Muscle of arm (tissue), 14 donors: ENCODE measurements around the gene PRKCZ. TPM values are rescaled to one million over a fixed set of nuclear protein-coding genes. Genes with fewer than 3 reads are reported as not detected.

Source experiments
- DNase-seq: peaks from one replicate; pipeline ENCODE4 v3.0.0-alpha.2; 2013
- long read RNA-seq, 11 donors: transcript quantifications; one replicate each; lab custom pipeline, GENCODE V29; 2026
- polyA plus RNA-seq, 12 donors: library from polyadenylated mRNA; unstranded; fragments of 120-200 nt; gene quantifications; one replicate each; pipeline ENCODE4 v1.2.1, GENCODE V29; 2013; ENCODE audit not compliant: insufficient read length in 12 of 12

PRKCZ gene
- 10 to 100 TPM in 1 of 12 donors, 1 to 10 TPM in 10, not detected in 1; 4.2 to 15.0 (median 6.3) TPM for polyA plus RNA-seq
- long read RNA-seq, donor 1, transcript PRKCZ-201 (18 exons, 2,326 nt), result major isoform, 10 of 22 reads
- long read RNA-seq, donor 1, partial matches to known transcripts, result 9 of 22 reads
- long read RNA-seq, donor 1, other reads (novel, unspliced or antisense), result 0 of 22 reads
- long read RNA-seq, donor 2, result 0 reads
- long read RNA-seq, donor 3, result 0 reads
- long read RNA-seq, donor 4, result 0 reads
- long read RNA-seq, donor 5, partial matches to known transcripts, result 91 of 111 reads
- long read RNA-seq, donor 5, other reads (novel, unspliced or antisense), result 20 of 111 reads
- long read RNA-seq, donor 6, partial matches to known transcripts, result 6 of 31 reads
- long read RNA-seq, donor 6, other reads (novel, unspliced or antisense), result 25 of 31 reads
- long read RNA-seq, donor 7, partial matches to known transcripts, result 8 of 19 reads
- long read RNA-seq, donor 7, other reads (novel, unspliced or antisense), result 10 of 19 reads
- long read RNA-seq, donor 8, partial matches to known transcripts, result 13 of 65 reads
- long read RNA-seq, donor 8, other reads (novel, unspliced or antisense), result 52 of 65 reads
- long read RNA-seq, donor 9, partial matches to known transcripts, result 0 of 2 reads
- long read RNA-seq, donor 9, other reads (novel, unspliced or antisense), result 0 of 2 reads
- long read RNA-seq, donor 10, result 0 reads
- long read RNA-seq, donor 11, partial matches to known transcripts, result 28 of 65 reads
- long read RNA-seq, donor 11, other reads (novel, unspliced or antisense), result 35 of 65 reads

DNA sequence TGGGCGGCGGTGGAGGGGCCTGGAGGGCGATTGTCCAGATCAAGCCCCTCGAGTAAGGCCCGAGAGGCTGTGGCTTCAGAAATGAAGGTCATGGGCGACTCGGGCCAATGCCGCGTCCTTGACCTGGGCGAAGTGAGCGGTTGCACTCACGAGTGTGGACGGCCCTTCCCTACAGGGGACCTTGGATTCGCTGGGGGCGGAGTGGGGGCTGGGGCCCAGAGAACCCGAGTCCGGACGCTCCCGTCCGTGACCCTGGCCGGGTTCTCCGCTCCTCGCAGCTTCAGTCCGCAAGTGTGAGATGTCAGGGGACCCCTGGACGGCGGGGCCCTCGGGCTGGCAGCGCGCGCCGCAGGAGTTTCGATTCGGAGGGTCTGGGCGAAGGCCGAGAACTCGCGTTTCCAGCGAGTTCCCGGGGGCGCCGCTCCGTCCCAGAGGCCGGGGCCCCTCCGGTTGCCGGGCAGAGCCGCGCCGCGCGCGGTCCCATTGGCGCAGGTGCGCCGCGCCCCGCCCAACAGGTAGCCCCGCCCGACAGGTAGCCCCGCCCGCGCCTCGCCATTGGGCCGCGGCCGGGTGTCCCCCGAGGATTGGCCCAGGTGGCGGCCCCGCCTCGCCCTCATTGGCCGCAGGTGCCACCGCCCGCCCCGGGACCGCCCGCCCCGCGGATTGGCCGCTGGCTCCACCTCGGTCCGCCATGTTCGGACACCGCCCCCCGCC lies at the start of gene PRKCZ:
Gene PRKCZ (plus strand): TSS at position 694 of the 714 bp plus-strand sequence. CDS start 220 bp downstream, outside the sequence.
- DNase-seq, result no peak

DNA sequence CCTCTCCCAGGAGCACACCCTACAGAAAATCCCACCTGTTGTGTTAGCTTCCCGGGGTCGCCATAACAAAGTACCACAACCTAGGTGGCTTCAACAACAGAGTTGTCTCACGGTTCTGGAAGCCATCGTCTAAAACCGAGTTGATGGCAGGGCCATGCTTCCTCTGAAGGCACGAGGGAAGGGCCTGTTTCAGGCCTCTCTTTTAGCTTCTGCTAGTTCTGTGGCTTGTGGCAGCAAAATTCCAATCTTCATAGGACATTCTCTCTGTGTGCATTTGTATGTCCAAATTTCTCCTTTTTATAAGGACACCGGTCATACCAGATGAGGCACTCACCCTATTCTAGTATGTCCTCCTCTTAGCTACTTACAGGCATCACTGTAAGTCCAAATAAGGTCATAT lies 49.8 kb upstream of the PRKCZ start:
- DNase-seq, result no peak

DNA sequence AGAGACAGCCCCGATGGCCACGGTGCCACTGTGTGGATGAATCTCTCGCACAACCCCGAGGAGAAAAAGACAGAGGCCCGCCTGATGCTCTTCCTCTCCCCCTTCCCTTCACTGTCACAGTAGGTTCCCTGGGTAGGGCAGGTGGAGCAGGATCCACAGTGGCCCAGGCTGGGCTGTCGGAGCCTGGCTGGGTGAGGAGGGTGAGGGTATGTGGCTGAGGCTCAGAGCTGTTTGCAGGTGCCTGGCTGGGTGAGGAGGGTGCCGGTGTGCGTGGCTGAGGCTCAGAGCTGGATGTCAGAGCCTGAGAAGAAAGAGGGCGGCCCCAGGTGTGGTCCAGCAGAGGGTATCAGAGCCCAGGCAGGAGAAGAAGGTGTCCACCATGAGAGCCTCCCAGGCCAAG lies 49.4 kb upstream of the PRKCZ start:
- no peak for DNase-seq

DNA sequence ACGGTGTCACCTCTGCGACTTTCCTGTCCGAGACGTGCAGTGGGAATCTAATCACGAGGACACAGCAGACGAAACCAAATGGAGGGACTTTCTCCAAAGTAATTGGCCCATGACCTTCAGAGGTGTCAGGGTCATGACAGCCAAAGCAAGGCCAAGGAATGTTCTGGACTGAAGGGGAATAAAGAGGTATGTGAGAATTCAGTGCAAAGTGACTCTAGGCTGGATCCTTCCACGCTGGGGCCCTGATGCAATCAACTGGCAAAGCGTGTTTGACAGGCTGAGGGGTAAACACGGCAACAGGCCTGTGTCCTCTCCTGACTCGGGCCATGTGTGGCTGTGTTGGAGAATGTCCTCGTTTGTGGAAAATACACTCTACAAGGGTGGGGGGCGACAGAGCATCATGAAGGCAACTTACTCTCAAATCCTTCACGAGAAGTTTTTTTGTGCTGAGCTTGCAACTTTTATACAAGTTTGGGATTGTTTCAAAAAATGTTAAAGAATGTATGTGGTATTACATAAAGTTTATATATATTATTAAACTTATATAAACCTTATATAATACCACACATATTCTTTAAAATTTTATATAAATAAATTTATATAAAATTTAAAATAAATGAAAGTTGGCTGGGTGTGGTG lies 48.3 kb upstream of the PRKCZ start:
- no peak for DNase-seq

DNA sequence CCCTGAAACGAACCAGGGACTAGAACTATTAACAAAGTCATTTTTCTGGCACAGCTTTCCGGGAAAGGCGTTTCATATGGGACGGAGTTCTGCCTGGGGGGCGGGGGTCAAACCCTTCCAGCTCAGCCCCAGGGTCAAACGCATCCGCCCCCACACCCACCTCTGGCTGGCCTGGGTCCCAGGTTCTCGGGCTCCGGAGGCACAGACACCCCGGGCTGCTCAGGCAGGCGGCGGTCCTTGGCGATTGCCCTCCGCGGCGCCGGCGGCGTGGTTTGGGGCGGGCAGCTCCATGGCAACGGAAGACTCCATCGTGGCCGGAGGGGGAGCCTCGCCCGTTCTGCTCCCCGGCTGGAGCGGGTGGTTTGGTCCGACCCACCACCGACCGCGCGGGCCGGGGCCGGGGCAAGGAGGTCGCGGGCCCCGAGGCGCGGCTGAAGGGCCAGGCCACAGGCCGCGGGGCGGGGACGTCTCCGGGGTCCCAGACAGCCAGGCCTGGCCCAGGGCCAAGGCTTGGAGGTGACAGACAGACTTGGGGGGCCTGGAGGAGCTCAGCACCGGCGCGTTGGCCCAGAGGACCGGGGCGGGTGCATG lies 46.6 kb upstream of the PRKCZ start, which contains the start of gene CFAP74:
Gene CFAP74 (minus strand): TSS at position 246 of the 591 bp plus-strand sequence. CDS start 12,830 bp downstream, outside the sequence.
- peak; percentile 18 for DNase-seq

DNA sequence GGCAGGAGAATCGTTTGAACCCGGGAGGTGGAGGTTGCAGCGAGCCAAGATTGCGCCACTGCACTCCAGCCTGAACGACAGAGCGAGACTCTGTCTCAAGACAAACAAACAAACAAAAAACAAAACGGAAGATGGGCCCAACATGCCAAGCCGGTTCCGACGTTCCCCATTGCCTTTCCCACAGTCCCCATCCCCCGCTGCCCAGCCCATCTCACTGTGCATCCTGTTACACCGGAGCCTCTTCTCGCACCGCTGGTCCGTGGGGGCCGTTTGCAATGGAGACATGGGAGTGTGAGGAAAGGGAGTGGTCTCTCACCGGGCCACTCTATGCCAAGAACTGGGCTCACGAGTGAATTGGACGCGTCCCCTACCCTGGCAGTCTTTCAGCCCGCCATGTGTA lies 45.4 kb upstream of the PRKCZ start:
- no peak for DNase-seq

DNA sequence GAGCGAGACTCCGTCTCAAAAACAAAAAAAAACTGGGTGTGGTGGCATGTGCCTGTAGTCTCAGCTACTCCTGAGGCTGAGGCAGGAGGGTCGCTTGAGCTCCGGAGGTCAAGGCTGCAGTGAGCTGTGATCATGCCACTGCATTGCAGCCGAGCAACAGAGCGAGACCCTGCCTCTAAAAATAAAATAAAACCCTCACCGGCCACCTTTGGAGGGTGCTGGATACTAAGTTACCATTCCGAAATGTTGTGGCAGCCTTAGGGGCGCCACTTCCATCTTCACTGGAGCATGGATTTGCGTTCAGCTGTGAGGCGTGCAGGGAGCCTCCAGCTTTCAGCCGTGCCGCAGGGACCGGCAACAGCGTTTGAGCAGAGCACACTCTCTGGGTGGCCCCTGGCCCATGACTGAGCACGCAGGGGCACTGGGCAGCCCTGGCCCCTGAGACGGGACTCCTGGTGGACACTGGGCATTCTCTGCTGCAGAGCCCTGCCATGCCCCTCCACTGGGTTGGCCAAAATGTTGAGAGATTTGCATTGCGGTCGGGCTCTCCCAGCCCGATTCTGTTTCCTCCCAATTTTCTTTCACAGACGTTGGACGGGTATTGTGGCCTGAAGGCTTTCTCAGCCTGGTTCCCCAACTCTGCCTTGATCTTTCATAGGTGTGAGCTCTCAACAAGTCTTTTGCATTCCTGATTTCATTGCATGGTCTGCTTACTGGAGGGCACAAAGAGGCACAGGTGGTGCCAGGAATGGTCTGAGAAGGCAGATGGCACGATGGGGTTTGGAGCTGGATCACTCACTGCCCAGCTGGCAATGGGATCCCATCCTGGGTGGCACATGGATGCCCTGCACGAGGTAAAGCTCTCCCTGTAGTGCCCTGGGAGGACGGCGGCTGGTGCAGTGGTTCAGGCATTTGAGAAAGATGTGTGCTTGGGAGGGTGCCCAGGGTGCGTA lies 40.8 kb upstream of the PRKCZ start:
- no peak for DNase-seq

DNA sequence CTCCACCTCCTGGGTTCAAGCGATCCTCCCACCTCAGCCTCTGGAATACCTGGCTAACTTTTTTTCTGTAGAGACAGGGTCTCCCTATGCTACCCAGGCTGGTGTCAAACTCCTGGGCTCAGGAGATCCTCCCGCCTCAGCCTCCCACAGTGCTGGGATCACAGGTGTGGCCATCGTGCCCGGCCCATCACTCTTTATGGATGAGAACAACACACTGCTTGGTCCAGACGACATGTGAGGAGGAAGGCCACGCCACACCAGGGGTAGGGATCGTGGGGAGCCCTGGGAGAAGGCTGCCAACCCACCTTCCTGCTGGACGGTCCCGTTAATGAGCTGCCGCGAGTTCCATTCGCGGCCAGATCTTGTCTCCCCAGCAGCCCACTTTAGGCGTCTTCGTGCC lies 36.0 kb upstream of the PRKCZ start:
- DNase-seq, result no peak

DNA sequence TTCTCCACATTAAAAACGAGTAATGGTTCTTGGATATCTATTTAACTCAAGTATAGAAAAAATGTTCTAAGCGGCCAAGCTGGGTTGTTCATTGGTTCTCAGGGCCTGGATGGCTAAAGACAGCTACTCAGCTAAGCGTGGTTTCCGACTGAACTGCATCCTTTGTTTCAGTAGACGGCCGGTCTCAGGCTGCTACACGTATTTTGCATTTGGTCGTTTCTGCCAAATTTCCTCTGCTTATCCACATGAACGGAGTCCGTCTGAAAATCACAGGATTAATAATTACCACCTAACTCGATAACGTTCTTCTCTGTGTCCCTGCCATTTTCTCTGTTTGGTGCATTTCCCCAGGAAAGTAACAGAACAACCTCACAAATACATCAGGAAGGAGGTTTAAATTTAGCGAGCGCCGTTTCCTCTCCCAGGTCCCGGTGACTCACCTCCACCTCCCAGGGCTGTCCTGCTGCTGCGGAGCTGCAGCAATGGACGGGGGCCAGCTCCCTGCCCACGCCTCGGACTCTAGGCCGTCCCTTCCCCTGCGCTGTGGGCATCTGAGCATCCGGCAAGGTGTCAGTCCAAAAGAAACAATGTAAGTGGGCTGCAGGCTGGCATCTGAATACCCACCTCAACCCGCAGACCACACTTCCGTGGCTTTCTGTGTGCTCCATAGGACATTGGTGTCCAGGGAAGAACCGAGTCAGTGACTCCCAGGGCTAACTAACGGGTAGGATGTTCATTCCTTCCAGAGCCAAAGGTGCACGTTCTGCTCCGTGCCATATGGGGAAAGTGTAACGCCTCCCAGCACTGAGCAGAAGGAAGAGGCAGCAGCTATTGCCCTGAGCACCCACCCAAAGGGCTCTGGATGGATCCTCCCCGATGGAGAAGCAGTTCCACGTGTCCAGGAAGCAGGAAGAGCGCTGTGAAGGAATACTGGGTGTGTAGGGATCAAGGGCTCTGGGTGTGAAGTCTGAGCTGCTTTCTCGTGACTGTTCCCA lies 35.2 kb upstream of the PRKCZ start:
- DNase-seq, result no peak

DNA sequence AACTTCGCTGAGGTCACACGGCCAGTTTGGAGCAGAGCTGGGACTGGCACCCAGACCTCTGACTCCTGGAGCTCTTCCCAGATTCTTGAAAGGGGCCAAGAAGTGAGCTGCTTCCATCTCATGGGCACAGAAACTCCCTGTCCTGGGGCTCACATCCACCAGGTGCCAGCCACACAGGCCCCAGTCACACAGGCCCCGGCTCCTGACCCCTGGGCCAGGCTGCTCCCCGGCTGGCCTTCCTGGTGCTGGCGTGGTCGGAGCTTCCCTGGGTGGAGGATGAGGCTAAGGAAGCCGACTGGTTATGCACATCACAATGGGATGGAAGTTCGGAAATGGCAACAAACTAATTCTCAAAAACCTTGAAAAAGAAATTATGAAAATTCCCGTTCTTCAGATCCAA lies 34.1 kb upstream of the PRKCZ start:
- DNase-seq, result no peak

DNA sequence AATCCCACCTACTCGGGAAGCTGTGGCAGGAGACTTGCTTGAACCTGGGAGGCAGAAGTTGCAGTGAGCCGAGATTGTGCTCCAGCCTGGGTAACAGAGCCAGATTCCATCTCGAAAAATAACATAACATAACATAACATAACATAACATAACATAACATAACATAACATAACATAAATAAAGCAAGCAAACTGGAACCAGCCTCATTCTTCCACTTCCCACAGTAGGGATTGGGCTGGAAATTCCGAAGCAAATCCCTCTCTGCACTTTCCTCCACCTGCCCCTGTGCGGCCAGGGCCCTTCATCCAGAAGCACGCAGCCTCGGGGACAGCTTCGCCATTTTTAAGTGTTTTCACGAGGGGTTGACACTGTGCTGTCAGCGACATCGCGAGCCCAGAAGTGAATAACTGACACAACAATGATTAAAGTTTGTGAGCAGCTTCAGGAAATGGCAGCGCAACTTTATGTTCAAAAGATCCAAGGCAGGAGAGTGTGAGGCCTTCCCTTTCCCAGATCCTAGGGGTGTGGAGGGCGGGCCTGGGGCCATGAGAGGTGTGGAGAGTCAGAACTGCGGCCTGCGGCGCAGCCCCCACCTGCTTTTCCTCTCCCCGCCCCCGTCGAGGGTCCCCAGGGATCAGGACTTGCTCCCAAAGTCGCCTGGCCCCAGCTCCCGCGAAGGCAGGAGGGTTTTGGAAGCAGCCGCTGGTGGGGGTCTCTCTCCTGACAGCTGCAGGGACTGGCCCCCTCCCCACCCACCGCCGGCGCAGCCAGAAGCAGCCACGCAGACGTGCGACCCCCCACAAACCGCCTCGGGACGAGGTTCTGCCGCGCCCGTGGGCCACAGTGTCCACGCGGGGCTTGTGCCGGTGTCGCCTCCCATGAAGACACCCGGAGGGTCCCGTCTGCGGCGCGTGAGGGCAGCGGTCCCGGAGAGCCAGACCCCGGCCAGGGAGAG lies 31.7 kb upstream of the PRKCZ start:
- no peak for DNase-seq

DNA sequence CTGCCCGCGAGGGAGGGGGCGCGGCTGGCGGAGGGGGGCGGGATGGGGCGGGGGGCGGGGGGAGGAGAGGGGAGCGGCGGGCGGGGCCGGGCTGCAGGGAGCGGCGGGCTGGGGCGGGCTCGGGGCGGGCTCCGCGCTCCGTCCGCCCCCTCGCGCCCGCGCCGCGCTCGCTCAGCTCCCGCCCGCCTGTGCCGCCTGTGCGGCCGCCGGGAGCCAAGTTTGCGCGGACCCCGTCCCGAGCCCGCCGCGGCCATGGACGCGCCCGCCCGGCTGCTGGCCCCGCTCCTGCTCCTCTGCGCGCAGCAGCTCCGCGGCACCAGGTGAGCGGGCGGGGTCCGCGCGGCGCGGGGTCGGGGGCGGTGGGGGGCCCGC lies 31.1 kb upstream of the PRKCZ start, which contains the start of gene GABRD:
Gene GABRD (plus strand): TSS at position 174 of the 372 bp plus-strand sequence. CDS start 79 bp downstream, at position 253.
- DNase-seq, result no peak

DNA sequence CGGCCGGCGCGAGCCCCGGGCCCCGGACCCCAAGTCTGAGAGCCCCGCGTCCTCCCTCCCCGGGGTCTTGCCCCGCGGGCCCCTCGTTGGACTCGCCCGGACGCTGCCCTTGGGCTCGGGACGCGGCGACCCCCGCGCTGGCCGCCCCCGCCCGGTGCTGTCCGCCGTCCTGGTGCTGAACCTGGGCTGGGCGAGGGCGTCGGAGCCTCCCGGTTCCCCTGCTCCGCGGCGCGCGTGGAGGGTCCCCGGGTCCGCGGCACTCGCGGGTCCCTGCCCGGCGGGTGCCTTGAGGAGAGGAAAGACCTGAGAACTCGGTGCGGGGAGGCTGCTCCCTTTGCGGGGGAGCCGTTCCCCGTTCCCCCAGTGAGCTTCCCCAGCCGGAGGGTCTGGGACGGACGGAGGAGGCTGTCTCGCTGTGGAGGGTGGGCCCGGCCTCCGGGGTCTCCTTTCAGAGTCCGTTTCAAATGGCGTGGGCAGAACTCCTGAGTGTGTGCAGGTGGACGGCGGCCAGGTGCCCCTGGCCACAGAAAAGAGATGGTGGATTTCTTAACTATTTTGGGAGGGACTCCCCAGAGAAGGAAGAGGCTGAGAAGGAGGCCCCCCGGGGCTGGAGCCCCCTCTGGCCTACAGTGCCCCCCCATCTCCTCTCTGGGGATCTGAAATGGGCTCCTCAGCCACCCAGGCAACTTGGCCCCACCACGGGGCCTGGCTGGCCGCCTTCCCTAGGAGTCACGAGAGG lies 30.5 kb upstream of the PRKCZ start:
- peak; percentile 20 for DNase-seq

DNA sequence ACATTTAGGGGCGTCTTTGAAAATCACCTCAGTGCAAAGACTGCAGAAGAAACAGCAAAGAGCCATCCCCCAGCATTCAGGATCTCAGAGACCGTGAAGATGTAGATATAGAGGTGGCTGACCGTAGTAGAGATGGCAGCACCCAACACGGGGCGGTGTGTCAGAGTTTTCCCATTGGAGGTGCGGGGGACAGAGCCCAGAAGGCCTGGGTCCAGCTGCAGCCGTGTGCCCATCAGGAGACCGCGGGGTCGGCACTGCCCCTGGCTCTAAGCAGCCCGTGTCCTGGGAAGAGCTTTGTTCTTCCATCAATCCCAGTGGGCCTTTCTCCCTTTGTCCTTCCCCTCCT lies 29.9 kb upstream of the PRKCZ start:
- DNase-seq, result no peak

DNA sequence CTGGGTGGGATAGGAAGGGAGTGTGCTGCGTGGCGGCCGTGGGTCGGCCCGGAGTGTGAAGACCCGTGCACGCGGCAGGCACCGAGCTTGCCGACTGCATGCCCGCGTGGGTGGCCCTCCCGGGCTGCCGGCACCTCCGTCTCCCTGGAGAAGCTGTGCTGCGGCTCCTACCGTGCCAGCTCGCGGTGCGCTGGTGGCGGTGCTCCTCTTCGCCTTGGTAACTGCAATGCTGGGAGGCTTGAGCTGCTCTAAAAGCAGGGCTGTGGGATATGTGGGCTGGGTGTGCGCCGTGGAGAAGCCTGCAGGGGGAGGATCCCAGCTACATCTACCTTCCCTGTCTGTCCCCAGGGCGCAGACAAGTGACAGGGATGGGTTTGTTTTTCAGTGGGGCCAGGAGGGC lies 28.7 kb upstream of the PRKCZ start:
- DNase-seq, result no peak

DNA sequence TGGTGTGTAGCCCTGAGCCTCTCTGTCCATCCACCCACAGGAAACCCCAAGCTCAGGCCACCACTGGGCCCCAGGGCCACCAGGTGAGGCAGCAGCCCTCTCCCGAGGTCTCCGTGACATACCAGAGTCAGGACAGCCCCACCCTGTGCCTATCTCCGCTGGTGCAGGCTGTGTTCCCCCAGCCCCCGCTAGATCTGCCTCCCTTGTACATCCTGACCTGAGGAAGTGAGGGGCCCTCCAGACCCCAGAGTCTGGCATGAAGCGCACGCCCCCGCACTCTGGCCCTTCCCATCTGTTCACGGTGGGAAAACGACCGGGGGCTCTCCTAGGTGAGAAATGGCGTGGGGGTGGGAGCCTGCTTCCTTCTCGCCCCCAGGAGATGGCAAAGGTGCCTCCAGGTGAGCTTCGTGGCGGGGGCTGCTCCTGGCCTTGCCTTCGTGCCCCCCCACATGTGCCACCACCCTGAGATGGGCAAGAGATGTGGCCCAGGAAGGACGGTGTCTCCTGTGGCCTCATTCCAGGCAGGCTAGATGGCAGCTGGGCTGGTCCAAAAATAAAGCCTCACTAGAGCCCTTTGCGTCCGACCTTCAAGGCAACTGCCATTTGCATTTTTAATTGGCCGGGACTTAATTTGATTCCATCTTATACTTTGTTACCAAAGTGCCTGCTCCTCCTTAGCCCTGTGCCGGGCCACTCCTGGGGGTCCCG lies 28.0 kb upstream of the PRKCZ start:
- no peak for DNase-seq
